NT2/D1 (cell line): Measurements from ENCODE around the gene SDCCAG8.

Source experiments
- YY1 ChIP-seq: IDR thresholded peaks from 2 replicates; pipeline ENCODE4 v1.6.1; 2011; ENCODE audit not compliant: insufficient read length, insufficient read depth
- ZNF274 ChIP-seq: IDR thresholded peaks from 2 replicates; pipeline ENCODE4 v1.6.1; 2011; ENCODE audit warnings: mild to moderate bottlenecking, low read depth, low read length

DNA sequence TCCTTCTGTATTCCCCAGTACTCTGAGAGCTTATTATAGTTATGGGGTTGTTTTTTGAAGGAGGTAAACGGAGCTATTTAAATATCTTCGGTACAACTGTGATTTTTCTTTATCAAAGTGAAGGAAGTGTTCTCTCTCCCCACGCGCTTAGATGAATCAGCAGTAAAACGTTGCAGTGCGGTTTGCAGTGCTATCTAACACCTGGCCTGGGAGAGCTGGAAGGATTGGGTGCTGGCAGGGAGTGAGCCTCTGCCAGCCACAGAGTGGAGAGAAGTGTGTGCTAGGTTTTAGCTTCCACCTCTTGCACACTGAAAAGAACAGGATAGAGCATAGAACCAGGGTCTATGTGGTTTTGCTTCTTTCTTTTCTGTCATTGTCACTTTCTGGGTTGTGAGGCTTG lies 165.9 kb downstream of the SDCCAG8 start:
- no peak for TF ChIP-seq ZNF274
- TF ChIP-seq YY1, result no peak
